Mesenchymal stem cell (in vitro differentiated cells and primary cell): Measurements from ENCODE around the gene MYOM1.

Experiments
- DNase-seq: peaks from one replicate; pipeline ENCODE4 v3.0.0-alpha.2; 2013
- H2AFZ ChIP-seq: one replicate; pipeline ENCODE4 v1.6.1; 2013; ENCODE audit warnings: low read depth, mild to moderate bottlenecking, control low read depth, inconsistent platforms, low read length, moderate library complexity
- H2AK5ac ChIP-seq: 2 replicates; pipeline ENCODE4 v1.6.1; 2013; ENCODE audit warnings: low read length, moderate library complexity, mild to moderate bottlenecking, inconsistent platforms; ENCODE audit not compliant: severe bottlenecking
- H2BK120ac ChIP-seq: one replicate; pipeline ENCODE4 v1.6.1; 2013; ENCODE audit warnings: low read depth, mild to moderate bottlenecking, inconsistent platforms, low read length, moderate library complexity
- H2BK12ac ChIP-seq, 2 experiments: one replicate each; pipeline ENCODE4 v1.6.1; 2013; ENCODE audit warnings: inconsistent platforms in 2 of 2, low read length in 2 of 2, mild to moderate bottlenecking in 2 of 2, moderate library complexity in 2 of 2, control low read depth in 1 of 2
- H2BK15ac ChIP-seq: one replicate; pipeline ENCODE4 v1.6.1; 2013; ENCODE audit warnings: mild to moderate bottlenecking, low read depth, inconsistent platforms; ENCODE audit not compliant: poor library complexity, severe bottlenecking
- H2BK5ac ChIP-seq: 2 replicates; pipeline ENCODE4 v1.6.1; 2013; ENCODE audit warnings: low read depth, mild to moderate bottlenecking, low read length, control low read depth, inconsistent platforms; ENCODE audit not compliant: poor library complexity, severe bottlenecking
- H3K14ac ChIP-seq, 2 experiments: one replicate each; pipeline ENCODE4 v1.6.1; 2013; ENCODE audit warnings: inconsistent platforms in 2 of 2, low read length in 2 of 2, control low read depth in 1 of 2, mild to moderate bottlenecking in 1 of 2, moderate library complexity in 1 of 2
- H3K18ac ChIP-seq, 2 experiments: one replicate each; pipeline ENCODE4 v1.6.1; 2013; ENCODE audit warnings: inconsistent platforms in 2 of 2, low read length in 2 of 2, control low read depth in 1 of 2, low read depth in 1 of 2, mild to moderate bottlenecking in 1 of 2
- H3K23ac ChIP-seq, 2 experiments: one replicate each; pipeline ENCODE4 v1.6.1; 2013; ENCODE audit warnings: inconsistent platforms in 2 of 2, low read length in 2 of 2, mild to moderate bottlenecking in 2 of 2, moderate library complexity in 2 of 2, control low read depth in 1 of 2
- H3K27ac ChIP-seq: 2 replicates; pipeline ENCODE4 v1.5.1; 2013; ENCODE audit warnings: mild to moderate bottlenecking, moderate library complexity, low read length, control low read depth, inconsistent platforms; ENCODE audit not compliant: poor library complexity, severe bottlenecking
- H3K27me3 ChIP-seq, 2 experiments: 2 replicates each; pipeline versions ENCODE4 v1.6.1 to v1.7.0; 2013; ENCODE audit warnings: low read length in 2 of 2, mild to moderate bottlenecking in 2 of 2, moderate library complexity in 2 of 2, control low read depth in 1 of 2, inconsistent platforms in 1 of 2; ENCODE audit not compliant: control insufficient read depth in 1 of 2, insufficient read depth in 1 of 2
- H3K36me3 ChIP-seq, 2 experiments: 2 replicates each; pipeline versions ENCODE4 v1.6.1 to v1.7.0; 2013; ENCODE audit warnings: low read length in 2 of 2, control low read depth in 1 of 2, inconsistent platforms in 1 of 2, low read depth in 1 of 2, mild to moderate bottlenecking in 1 of 2; ENCODE audit not compliant: insufficient read depth in 2 of 2, control insufficient read depth in 1 of 2
- H3K4ac ChIP-seq, 2 experiments: one replicate each; pipeline ENCODE4 v1.6.1; 2013; ENCODE audit warnings: inconsistent platforms in 2 of 2, low read length in 2 of 2, mild to moderate bottlenecking in 2 of 2, moderate library complexity in 2 of 2, control low read depth in 1 of 2, low read depth in 1 of 2
- H3K4me1 ChIP-seq: 2 replicates; pipeline ENCODE4 v1.6.1; 2013; ENCODE audit warnings: low read depth, low read length, control low read depth; ENCODE audit not compliant: control insufficient read depth, insufficient read depth
- H3K4me2 ChIP-seq: 2 replicates; pipeline ENCODE4 v1.6.1; 2013; ENCODE audit warnings: low read length, mild to moderate bottlenecking, inconsistent platforms; ENCODE audit not compliant: poor library complexity, severe bottlenecking
- H3K4me3 ChIP-seq, 2 experiments: 2 replicates each; pipeline versions ENCODE4 v1.5.1 to v1.7.0; 2013; ENCODE audit warnings: low read length in 2 of 2, mild to moderate bottlenecking in 2 of 2, control low read depth in 1 of 2, low read depth in 1 of 2; ENCODE audit not compliant: insufficient read depth in 1 of 2
- H3K79me1 ChIP-seq: replicated peaks from 2 replicates; pipeline ENCODE4 v1.6.1; 2013; ENCODE audit warnings: mild to moderate bottlenecking, control low read depth, low read length, inconsistent platforms; ENCODE audit not compliant: poor library complexity, severe bottlenecking
- H3K9ac ChIP-seq: 2 replicates; pipeline ENCODE4 v1.7.0; 2013; ENCODE audit warnings: mild to moderate bottlenecking, low read length, moderate library complexity
- H3K9me3 ChIP-seq: 2 replicates; pipeline ENCODE4 v1.7.0; 2013; ENCODE audit warnings: mild to moderate bottlenecking, low read length; ENCODE audit not compliant: control insufficient read depth
- H4K8ac ChIP-seq: one replicate; pipeline ENCODE4 v1.6.1; 2013; ENCODE audit warnings: inconsistent platforms, mild to moderate bottlenecking, low read length, moderate library complexity
- H4K91ac ChIP-seq: one replicate; pipeline ENCODE4 v1.6.1; 2013; ENCODE audit warnings: mild to moderate bottlenecking, low read length, inconsistent platforms
- WGBS: methylation state at CpG from one replicate; pipeline ENCODE4 v1.1.7; 2013; ENCODE audit warnings: mixed read lengths; 5-methylcytosine and 5-hydroxymethylcytosine counted together

Gene MYOM1

DNA sequence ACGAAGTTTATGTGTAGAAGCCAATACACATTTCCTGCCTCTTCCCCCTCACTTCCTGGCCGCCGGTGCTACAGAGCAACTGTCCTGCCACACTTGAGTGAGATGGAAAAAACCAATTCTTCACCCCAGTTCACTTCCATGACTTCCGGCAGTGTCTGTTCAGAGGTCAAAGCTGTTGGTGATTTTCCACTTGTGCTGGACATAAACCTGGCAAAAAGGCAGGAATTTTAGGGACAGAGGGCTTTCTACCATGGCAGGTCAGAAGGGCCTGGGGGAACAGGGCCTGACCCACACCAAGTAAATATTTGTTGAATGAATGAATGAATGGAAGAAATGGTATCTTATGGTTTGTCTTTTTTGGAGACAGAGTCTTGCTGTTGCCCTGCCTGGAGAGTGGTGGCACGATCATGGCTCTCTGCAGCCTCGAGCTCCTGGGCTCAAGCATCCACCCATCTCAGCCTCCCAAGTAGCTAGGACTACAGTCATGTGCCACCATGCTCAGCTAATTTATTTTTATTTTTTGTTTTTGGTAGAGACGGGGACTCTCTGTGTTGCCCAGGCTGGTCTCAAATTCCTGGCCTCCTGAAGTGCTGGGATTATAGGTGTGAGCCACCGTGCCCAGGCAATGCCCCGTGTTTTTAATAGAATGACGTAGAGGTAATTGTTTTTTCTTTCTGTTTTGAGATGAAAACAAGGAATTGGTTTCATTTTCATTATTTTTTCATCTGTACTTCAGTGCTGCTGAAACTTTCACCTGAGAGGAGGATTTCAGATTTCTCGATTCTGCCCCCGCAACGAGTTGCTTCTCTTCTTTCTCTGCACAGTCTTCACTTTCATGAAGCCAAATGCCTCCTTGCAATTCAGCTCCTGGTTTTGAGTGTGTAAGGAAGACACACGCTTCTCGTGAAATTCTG lies 158.8 kb downstream of the MYOM1 start:
- Histone ChIP-seq H3K79me1 (no peaks in the 10 kb centered on the region), H3K27me3 (peaks cover 0 to 13% of the 10 kb centered on the region in 2 experiments), H3K23ac (peak overlapping the region in 1 of 2 experiments; percentile 6), H4K8ac (no peak overlapping the region), H3K14ac (no peak overlapping the region), H3K9ac (no peak overlapping the region), H2AFZ (no peak overlapping the region), H4K91ac (no peak overlapping the region), H2BK12ac (peak overlapping the region in 1 of 2 experiments; percentile 66), H2BK5ac (no peak overlapping the region), H3K27ac (no peak overlapping the region), H2BK15ac (no peak overlapping the region), H2AK5ac (peak overlapping the region; percentile 27), H3K36me3 (no peaks in the 10 kb centered on the region), H3K4me3 (no peak overlapping the region), H2BK120ac (no peak overlapping the region), H3K4ac (peak overlapping the region in 1 of 2 experiments; percentile 6), H3K18ac (peak overlapping the region; percentile 30 to 63), H3K4me2 (no peak overlapping the region), H3K4me1 (peaks cover 5% of the 10 kb centered on the region), H3K9me3 (no peaks in the 10 kb centered on the region)
- peak; percentile 54 for DNase-seq
- 62% methylated on average over 9 of the region's 15 CpGs for WGBS

- Histone ChIP-seq H2AK5ac (no peak overlapping the region), H3K4me1 (peaks cover 5% of the 10 kb centered on the region), H3K9ac (no peak overlapping the region), H3K4ac (no peak overlapping the region), H4K8ac (no peak overlapping the region), H3K79me1 (no peaks in the 10 kb centered on the region), H4K91ac (no peak overlapping the region), H2BK120ac (no peak overlapping the region), H2BK5ac (no peak overlapping the region), H3K4me3 (no peak overlapping the region), H3K4me2 (no peak overlapping the region), H2AFZ (no peak overlapping the region), H3K23ac (no peak overlapping the region), H3K14ac (no peak overlapping the region), H3K36me3 (no peaks in the 10 kb centered on the region), H3K18ac (no peak overlapping the region), H3K27me3 (peaks cover 0 to 13% of the 10 kb centered on the region in 2 experiments), H2BK12ac (no peak overlapping the region), H3K27ac (no peak overlapping the region), H3K9me3 (no peaks in the 10 kb centered on the region), H2BK15ac (no peak overlapping the region)
- DNase-seq, result no peak
- WGBS, result 40% methylated on average over 1 of the region's 3 CpGs
Observed at GRCh38 chr18:3059272-3059671, 160.5 kb downstream of the MYOM1 start.

- Histone ChIP-seq H3K4ac (no peak overlapping the region), H3K4me1 (peaks cover 5% of the 10 kb centered on the region), H3K18ac (peak overlapping the region in 1 of 2 experiments; percentile 29), H3K9ac (no peak overlapping the region), H2BK15ac (no peak overlapping the region), H3K4me3 (no peak overlapping the region), H3K23ac (no peak overlapping the region), H2BK12ac (no peak overlapping the region), H3K4me2 (no peak overlapping the region), H2AFZ (no peak overlapping the region), H2BK120ac (no peak overlapping the region), H4K8ac (no peak overlapping the region), H3K79me1 (no peaks in the 10 kb centered on the region), H4K91ac (no peak overlapping the region), H3K9me3 (no peaks in the 10 kb centered on the region), H3K27me3 (peaks cover 0 to 13% of the 10 kb centered on the region in 2 experiments), H2AK5ac (peak overlapping the region; percentile 57), H3K27ac (no peak overlapping the region), H2BK5ac (no peak overlapping the region), H3K36me3 (no peaks in the 10 kb centered on the region), H3K14ac (no peak overlapping the region)
- WGBS, result 75% methylated on average over 4 of the region's 6 CpGs
- DNase-seq, result peak; percentile 70
Observed at GRCh38 chr18:3058328-3059191, 161.2 kb downstream of the MYOM1 start.

GRCh38 chr18:3057526-3057925 lies 162.2 kb downstream of the MYOM1 start:
- H3K4me1 ChIP-seq, result peaks cover 5% of the 10 kb centered on the region
- no peak overlapping the region for H3K4ac ChIP-seq
- no peak overlapping the region for H2BK120ac ChIP-seq
- H3K14ac ChIP-seq, result no peak overlapping the region
- peaks cover 0 to 13% of the 10 kb centered on the region in 2 experiments for H3K27me3 ChIP-seq
- H3K27ac ChIP-seq, result no peak overlapping the region
- no peaks in the 10 kb centered on the region for H3K36me3 ChIP-seq
- WGBS, result 88% methylated on average over 4 of the region's 4 CpGs
- no peak overlapping the region for H3K4me3 ChIP-seq
- no peak overlapping the region for H2BK5ac ChIP-seq
- no peak overlapping the region for H3K4me2 ChIP-seq
- H3K9ac ChIP-seq, result no peak overlapping the region
- DNase-seq, result no peak
- H3K18ac ChIP-seq, result no peak overlapping the region
- peak overlapping the region; percentile 64 for H2AK5ac ChIP-seq
- H2BK12ac ChIP-seq, result peak overlapping the region in 1 of 2 experiments; percentile 59
- H2BK15ac ChIP-seq, result peak overlapping the region; percentile 74
- no peak overlapping the region for H3K23ac ChIP-seq
- H2AFZ ChIP-seq, result no peak overlapping the region
- no peak overlapping the region for H4K8ac ChIP-seq
- H4K91ac ChIP-seq, result no peak overlapping the region
- H3K9me3 ChIP-seq, result no peaks in the 10 kb centered on the region
- no peaks in the 10 kb centered on the region for H3K79me1 ChIP-seq
